ENCODE results near the gene EDIL3.
"Not testable (repeated sequence)": the region's sequence is repeated elsewhere in the genome, so short reads cannot be mapped to it uniquely, and the experiment has no call there.

Gene EDIL3

GRCh38 chr5:84301535-84301934, 83.1 kb downstream of the EDIL3 start:
- DNase-seq (ENCODE audit: low spot score in 2 of 2) = no peak
- no peaks in the 10 kb centered on the region for H3K4me1 Mint-ChIP-seq
- H3K27me3 Mint-ChIP-seq = no peaks in the 10 kb centered on the region
- no peak overlapping the region for H3K4me3 Mint-ChIP-seq
- H3K27ac Mint-ChIP-seq = no peak overlapping the region
- ATAC-seq (ENCODE audit: low read depth) = no peak
- no peaks in the 10 kb centered on the region for H3K36me3 Mint-ChIP-seq
- peaks cover 3% of the 10 kb centered on the region for H3K9me3 Mint-ChIP-seq

- Mint-ChIP-seq H3K27me3 (no peaks in the 10 kb centered on the region), H3K27ac (no peak overlapping the region), H3K36me3 (no peaks in the 10 kb centered on the region), H3K4me1 (no peaks in the 10 kb centered on the region), H3K4me3 (no peak overlapping the region), H3K9me3 (peaks cover 3% of the 10 kb centered on the region)
- DNase-seq (ENCODE audit: low spot score in 2 of 2) (no peak), ATAC-seq (ENCODE audit: low read depth) (no peak)
Observed at GRCh38 chr5:84299959-84300358, 84.7 kb downstream of the EDIL3 start.

- no peak for DNase-seq (ENCODE audit: low spot score in 2 of 2)
- no peaks in the 10 kb centered on the region for H3K4me1 Mint-ChIP-seq
- H3K4me3 Mint-ChIP-seq = no peak overlapping the region
- no peaks in the 10 kb centered on the region for H3K27me3 Mint-ChIP-seq
- no peak overlapping the region for H3K27ac Mint-ChIP-seq
- ATAC-seq (ENCODE audit: low read depth) = no peak
- H3K36me3 Mint-ChIP-seq = no peaks in the 10 kb centered on the region
- H3K9me3 Mint-ChIP-seq = peaks cover 2% of the 10 kb centered on the region
Observed at GRCh38 chr5:84298628-84299027, 86.1 kb downstream of the EDIL3 start.

DNA sequence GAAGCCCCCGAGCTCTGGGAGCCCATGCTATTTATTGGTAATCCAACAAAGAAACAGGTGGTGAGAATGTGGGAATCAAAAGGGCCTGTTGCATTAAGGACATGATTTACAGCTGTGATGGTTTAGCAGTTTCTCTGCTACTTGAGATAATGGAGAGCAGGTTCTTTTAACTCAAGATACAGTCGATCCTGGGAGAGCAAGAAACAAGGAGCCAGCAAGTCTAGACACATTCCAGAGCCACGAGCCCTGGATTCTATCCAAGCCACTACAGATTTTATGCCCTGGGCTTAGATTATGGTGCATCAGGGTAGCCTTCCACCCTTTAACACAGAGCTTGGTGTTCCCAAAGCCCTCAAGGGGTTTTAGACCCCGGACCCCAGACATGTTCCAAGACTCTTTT, 87.0 kb downstream of the EDIL3 start:
- DNase-seq (ENCODE audit: low spot score in 2 of 2); H3K27me3 Mint-ChIP-seq; H3K4me3 Mint-ChIP-seq; H3K9me3 Mint-ChIP-seq; H3K36me3 Mint-ChIP-seq; ATAC-seq (ENCODE audit: low read depth); H3K27ac Mint-ChIP-seq; H3K4me1 Mint-ChIP-seq: not testable (repeated sequence)

GRCh38 chr5:84292788-84293653, 91.7 kb downstream of the EDIL3 start:
- DNase-seq (ENCODE audit: low spot score in 2 of 2) = no peak
- Mint-ChIP-seq H3K27ac (no peak overlapping the region), H3K4me3 (no peak overlapping the region), H3K36me3 (no peaks in the 10 kb centered on the region), H3K27me3 (no peaks in the 10 kb centered on the region), H3K4me1 (no peaks in the 10 kb centered on the region), H3K9me3 (no peaks in the 10 kb centered on the region)
- ATAC-seq (ENCODE audit: low read depth) = no peak

DNA sequence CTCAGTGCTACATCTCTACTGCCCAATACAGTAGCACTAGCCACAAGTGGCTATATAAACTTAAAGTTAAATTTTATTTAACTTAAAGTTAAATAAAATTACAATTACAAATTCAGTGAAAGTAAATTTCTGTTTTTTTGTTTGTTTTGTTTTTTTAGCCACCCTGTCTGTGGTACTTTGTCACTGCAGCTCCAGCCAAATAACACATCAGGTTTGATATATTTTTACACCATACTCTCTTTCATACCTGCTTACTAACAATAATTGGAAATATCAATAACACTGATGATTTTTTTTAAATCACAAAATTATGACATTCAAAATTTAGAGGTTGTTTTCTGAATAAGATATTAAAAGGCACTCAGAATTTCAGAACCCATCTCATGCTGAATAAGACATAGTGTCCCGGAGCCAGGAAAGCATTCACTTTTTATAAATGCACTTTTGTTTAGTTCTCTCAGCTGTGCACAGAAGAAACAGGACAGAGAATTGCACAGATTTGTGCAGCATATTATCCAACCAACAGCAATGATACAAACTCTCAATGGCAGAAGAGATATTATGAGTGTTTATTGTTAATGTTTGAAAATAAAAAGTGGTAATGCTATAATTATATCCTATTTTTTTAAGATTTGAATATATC, 92.6 kb downstream of the EDIL3 start:
- DNase-seq (ENCODE audit: low spot score in 2 of 2) (no peak), ATAC-seq (ENCODE audit: low read depth) (no peak)
- no peaks in the 10 kb centered on the region for H3K27me3 Mint-ChIP-seq
- no peak overlapping the region for H3K27ac Mint-ChIP-seq
- no peaks in the 10 kb centered on the region for H3K9me3 Mint-ChIP-seq
- no peaks in the 10 kb centered on the region for H3K36me3 Mint-ChIP-seq
- H3K4me3 Mint-ChIP-seq = no peak overlapping the region
- no peaks in the 10 kb centered on the region for H3K4me1 Mint-ChIP-seq

DNA sequence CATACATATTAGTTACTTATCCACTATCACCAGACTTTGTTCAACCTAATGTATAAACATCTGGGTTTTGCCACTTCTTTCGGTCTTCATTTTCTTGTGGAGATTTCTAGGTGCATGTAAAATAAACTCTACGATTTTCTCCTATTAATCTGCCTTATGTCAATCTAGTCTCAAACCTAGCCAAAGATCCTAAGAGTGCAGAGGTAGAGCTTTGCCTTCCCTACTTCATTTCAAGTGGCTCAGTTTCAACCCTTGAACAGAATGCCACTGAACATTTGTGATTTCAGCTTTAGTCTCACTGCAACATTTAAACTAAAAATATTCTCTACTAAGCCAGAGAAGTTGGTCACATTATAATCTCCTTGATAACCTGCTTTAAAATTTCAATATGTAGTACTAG, 94.0 kb downstream of the EDIL3 start:
- Mint-ChIP-seq H3K9me3 (no peaks in the 10 kb centered on the region), H3K4me1 (no peaks in the 10 kb centered on the region), H3K27ac (no peak overlapping the region), H3K27me3 (no peaks in the 10 kb centered on the region), H3K36me3 (no peaks in the 10 kb centered on the region), H3K4me3 (no peak overlapping the region)
- ATAC-seq (ENCODE audit: low read depth) = no peak
- DNase-seq (ENCODE audit: low spot score in 2 of 2) = no peak

GRCh38 chr5:84290161-84290560, 94.5 kb downstream of the EDIL3 start:
- Mint-ChIP-seq H3K4me1 (no peaks in the 10 kb centered on the region), H3K27me3 (no peaks in the 10 kb centered on the region), H3K36me3 (no peaks in the 10 kb centered on the region), H3K9me3 (no peaks in the 10 kb centered on the region), H3K4me3 (no peak overlapping the region), H3K27ac (no peak overlapping the region)
- DNase-seq (ENCODE audit: low spot score in 2 of 2) = no peak
- no peak for ATAC-seq (ENCODE audit: low read depth)

DNA sequence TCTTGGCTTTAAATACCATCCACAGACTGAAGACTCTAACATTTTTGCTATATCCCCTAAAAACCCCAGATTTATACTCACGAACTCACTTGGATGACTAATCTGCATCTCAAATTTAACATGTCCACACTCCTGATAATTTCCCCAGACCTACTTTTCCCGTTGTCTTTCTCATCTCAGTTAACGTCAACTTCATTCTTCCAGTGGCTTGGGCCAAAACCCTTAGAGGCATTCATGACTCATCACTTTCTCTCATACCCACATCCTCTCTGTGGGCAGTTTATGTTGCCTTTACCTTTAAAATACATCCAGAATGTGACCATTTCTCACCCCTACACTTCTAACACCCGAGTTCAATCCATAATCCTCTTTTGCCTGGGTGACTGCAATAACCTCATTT, 96.7 kb downstream of the EDIL3 start:
- Mint-ChIP-seq H3K4me1 (no peaks in the 10 kb centered on the region), H3K4me3 (no peak overlapping the region)
- DNase-seq (ENCODE audit: low spot score in 2 of 2) = no peak

GRCh38 chr5:84286662-84287061, 98.0 kb downstream of the EDIL3 start:
- Mint-ChIP-seq H3K4me1 (no peaks in the 10 kb centered on the region), H3K9me3 (no peaks in the 10 kb centered on the region), H3K27me3 (no peaks in the 10 kb centered on the region), H3K36me3 (no peaks in the 10 kb centered on the region), H3K4me3 (no peak overlapping the region), H3K27ac (no peak overlapping the region)
- DNase-seq (ENCODE audit: low spot score in 2 of 2) = no peak
- no peak for ATAC-seq (ENCODE audit: low read depth)

More for the DNA sequence above, 96.7 kb downstream of the EDIL3 start:
- Mint-ChIP-seq H3K36me3 (no peaks in the 10 kb centered on the region), H3K27ac (no peak overlapping the region), H3K9me3 (no peaks in the 10 kb centered on the region), H3K27me3 (no peaks in the 10 kb centered on the region)
- ATAC-seq (ENCODE audit: low read depth) = no peak

GRCh38 chr5:84285641-84286637, 98.7 kb downstream of the EDIL3 start:
- Mint-ChIP-seq H3K4me1 (no peaks in the 10 kb centered on the region), H3K27ac (no peak overlapping the region), H3K9me3 (no peaks in the 10 kb centered on the region), H3K36me3 (no peaks in the 10 kb centered on the region), H3K4me3 (no peak overlapping the region), H3K27me3 (no peaks in the 10 kb centered on the region)
- ATAC-seq (ENCODE audit: low read depth) (no peak), DNase-seq (ENCODE audit: low spot score in 2 of 2) (no peak)

DNA sequence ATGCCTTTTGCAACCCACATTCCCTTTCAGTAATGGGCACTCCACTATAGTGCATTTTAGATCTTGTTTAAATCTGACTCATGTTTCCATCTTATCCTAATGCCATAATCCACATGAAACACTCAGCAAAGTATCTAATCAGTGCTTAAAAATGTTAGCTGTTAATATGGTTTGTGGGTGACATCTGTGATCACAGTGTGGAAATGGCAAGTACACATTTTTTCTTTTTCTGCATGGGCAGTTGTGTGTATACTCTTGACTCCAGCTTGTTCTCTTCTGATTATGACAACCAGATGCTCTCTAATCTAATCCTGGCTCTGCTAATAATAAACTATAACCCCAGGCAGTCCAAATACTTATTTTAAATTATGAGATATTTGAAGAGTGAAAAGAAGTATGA, 103.3 kb downstream of the EDIL3 start:
- ATAC-seq (ENCODE audit: low read depth) = no peak
- Mint-ChIP-seq H3K9me3 (no peaks in the 10 kb centered on the region), H3K36me3 (no peaks in the 10 kb centered on the region), H3K4me1 (no peaks in the 10 kb centered on the region), H3K27me3 (no peaks in the 10 kb centered on the region), H3K4me3 (no peak overlapping the region), H3K27ac (no peak overlapping the region)
- DNase-seq (ENCODE audit: low spot score in 2 of 2) = no peak

DNA sequence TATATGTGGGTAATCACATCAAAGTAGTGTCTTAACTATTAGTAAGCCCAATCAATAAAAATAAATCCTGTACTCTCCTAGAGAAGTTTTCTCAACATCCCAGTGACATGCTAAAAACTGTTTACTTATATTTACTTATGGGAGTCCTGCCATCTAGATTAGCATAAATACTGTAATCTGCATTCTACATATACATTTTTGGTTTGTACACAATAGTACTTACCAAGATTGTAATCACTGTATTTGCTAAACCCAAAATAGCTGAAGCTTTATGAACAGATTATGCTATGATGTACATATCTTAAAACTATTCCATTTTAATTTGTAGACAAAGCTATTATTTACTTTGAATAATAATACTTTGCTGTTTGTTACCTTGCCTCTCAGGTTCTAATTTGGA, 105.4 kb downstream of the EDIL3 start:
- no peak overlapping the region for H3K4me3 Mint-ChIP-seq
- ATAC-seq (ENCODE audit: low read depth) (no peak), DNase-seq (ENCODE audit: low spot score in 2 of 2) (no peak)
- no peak overlapping the region for H3K27ac Mint-ChIP-seq
- no peaks in the 10 kb centered on the region for H3K4me1 Mint-ChIP-seq
- H3K9me3 Mint-ChIP-seq = no peaks in the 10 kb centered on the region
- H3K36me3 Mint-ChIP-seq = no peaks in the 10 kb centered on the region
- H3K27me3 Mint-ChIP-seq = no peaks in the 10 kb centered on the region

- Mint-ChIP-seq H3K4me3 (no peak overlapping the region), H3K9me3 (no peaks in the 10 kb centered on the region), H3K27ac (no peak overlapping the region), H3K27me3 (no peaks in the 10 kb centered on the region), H3K4me1 (no peaks in the 10 kb centered on the region), H3K36me3 (no peaks in the 10 kb centered on the region)
- no peak for DNase-seq (ENCODE audit: low spot score in 2 of 2)
- ATAC-seq (ENCODE audit: low read depth) = no peak
Observed at GRCh38 chr5:84275609-84276008, 109.1 kb downstream of the EDIL3 start.
